Tibial artery (tissue), 4 donors: Measurements from ENCODE around the gene CCT3.
A peak's percentile ranks its signal among the peaks of the same experiment; 100 is the strongest.

Experiments used
- DNase-seq, 2 donors: peaks; one replicate each; pipeline ENCODE4 v3.0.0-alpha.2; 2019
- H3K27ac ChIP-seq, 2 donors: fragments of 200-600 bp; sonication (generic) in 1 of 2; 1 replicate in 1 of 2; 2 replicates in 1 of 2; pipeline ENCODE4 v1.5.1; 2018 to 2019; ENCODE audit warnings: mild to moderate bottlenecking in 1 of 2
- H3K27me3 ChIP-seq, 2 donors: fragments of 200-600 bp; sonication (generic) in 1 of 2; one replicate each; pipeline versions ENCODE4 v1.5.1 to v1.6.0; 2016 to 2019
- H3K36me3 ChIP-seq, 3 donors: fragments of 200-600 bp; sonication (generic) in 2 of 3; one replicate each; pipeline ENCODE4 v1.5.1; 2016 to 2019; ENCODE audit warnings: mild to moderate bottlenecking in 2 of 3
- H3K4me1 ChIP-seq, 4 donors: fragments of 200-600 bp; sonication (generic) in 2 of 4; 1 replicate in 3 of 4; 2 replicates in 1 of 4; pipeline ENCODE4 v1.5.1; 2016 to 2019
- H3K4me3 ChIP-seq, 2 donors: fragments of 200-600 bp; sonication (generic) in 1 of 2; 1 replicate in 1 of 2; 2 replicates in 1 of 2; pipeline ENCODE4 v1.5.1; 2018 to 2019; ENCODE audit warnings: mild to moderate bottlenecking in 2 of 2
- H3K9me3 ChIP-seq, 3 donors: fragments of 200-600 bp; sonication (generic) in 1 of 3; one replicate each; pipeline ENCODE4 v1.5.1; 2016 to 2019
- intact Hi-C: fragments of 100-400 bp; cut with DNase I; formaldehyde crosslinking; loops from one replicate; pipeline ENCODE4 v1.15.0; 2023; ENCODE audit warnings: low total_unique reads
- TF ChIP-seq, protein P1 (sequence below), 2 experiments: fragments of 200-600 bp in 1 of 2; fragments of 450-650 bp in 1 of 2; IDR thresholded peaks; one replicate each; pipeline ENCODE4 v1.5.1; 2017 to 2019; ENCODE audit warnings: antibody characterized with exemption in 2 of 2, mild to moderate bottlenecking in 1 of 2, moderate library complexity in 1 of 2

Gene CCT3

DNA sequence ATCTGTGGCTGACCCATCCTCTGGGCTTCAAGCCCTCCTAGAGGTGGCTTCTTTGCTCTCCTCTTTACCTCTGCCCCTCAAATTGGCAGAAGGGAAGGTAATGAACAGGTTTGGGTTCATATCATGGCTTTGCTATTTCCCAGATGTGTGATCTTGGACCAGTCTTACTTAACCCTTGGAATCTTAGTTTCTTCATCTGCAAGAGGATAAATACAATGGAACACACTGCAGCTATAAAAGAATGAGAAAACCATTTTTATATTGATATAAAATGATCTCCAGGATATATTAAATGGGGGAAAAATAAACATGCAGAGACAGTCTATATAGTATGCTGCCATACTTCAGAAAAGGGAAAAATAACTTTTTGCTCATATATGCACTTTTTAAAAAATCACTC, 48.2 kb downstream of the CCT3 start:
- H3K4me3 ChIP-seq = no peak overlapping the region
- H3K4me1 ChIP-seq = peaks cover 0 to 36% (median 20%) of the 10 kb centered on the region in 4 donors

DNA sequence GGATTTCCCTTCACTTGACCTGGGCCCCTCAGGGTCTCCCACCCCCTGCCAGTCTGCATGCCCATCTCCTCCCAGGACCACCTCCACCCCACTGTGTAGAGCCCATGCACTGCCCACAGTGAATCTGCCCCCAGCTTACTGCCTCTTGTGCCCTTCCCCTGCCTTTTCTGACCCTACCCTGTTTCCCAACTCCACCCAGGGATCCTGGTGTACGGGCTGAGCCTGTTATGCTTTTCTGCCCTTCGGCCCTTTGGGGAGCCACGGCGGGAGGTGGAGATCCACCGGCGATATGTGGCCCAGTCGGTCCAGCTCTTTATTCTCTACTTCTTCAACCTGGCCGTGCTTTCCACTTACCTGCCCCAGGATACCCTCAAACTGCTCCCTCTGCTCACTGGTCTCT, 52.0 kb downstream of the CCT3 start:
- Histone ChIP-seq H3K4me3 (no peak overlapping the region), H3K9me3 (no peaks in the 10 kb centered on the region), H3K27ac (no peak overlapping the region), H3K36me3 (peaks cover 0 to 20% (median 13%) of the 10 kb centered on the region in 3 donors), H3K27me3 (no peaks in the 10 kb centered on the region), H3K4me1 (peaks cover 0 to 44% (median 21%) of the 10 kb centered on the region in 4 donors)
- no peak for DNase-seq
- intact Hi-C loops = no loop called here
- TF ChIP-seq, protein P1, sequence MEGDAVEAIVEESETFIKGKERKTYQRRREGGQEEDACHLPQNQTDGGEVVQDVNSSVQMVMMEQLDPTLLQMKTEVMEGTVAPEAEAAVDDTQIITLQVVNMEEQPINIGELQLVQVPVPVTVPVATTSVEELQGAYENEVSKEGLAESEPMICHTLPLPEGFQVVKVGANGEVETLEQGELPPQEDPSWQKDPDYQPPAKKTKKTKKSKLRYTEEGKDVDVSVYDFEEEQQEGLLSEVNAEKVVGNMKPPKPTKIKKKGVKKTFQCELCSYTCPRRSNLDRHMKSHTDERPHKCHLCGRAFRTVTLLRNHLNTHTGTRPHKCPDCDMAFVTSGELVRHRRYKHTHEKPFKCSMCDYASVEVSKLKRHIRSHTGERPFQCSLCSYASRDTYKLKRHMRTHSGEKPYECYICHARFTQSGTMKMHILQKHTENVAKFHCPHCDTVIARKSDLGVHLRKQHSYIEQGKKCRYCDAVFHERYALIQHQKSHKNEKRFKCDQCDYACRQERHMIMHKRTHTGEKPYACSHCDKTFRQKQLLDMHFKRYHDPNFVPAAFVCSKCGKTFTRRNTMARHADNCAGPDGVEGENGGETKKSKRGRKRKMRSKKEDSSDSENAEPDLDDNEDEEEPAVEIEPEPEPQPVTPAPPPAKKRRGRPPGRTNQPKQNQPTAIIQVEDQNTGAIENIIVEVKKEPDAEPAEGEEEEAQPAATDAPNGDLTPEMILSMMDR (IDR thresholded peaks at IDR 0.05) = no peak

More for the DNA sequence above, 48.2 kb downstream of the CCT3 start:
- Histone ChIP-seq H3K9me3 (no peaks in the 10 kb centered on the region), H3K27me3 (no peaks in the 10 kb centered on the region), H3K27ac (no peak overlapping the region), H3K36me3 (peaks cover 0 to 25% (median 13%) of the 10 kb centered on the region in 3 donors)
- TF ChIP-seq, protein P1 (IDR thresholded peaks at IDR 0.05) = no peak
- intact Hi-C loops = no loop called here
- no peak for DNase-seq

DNA sequence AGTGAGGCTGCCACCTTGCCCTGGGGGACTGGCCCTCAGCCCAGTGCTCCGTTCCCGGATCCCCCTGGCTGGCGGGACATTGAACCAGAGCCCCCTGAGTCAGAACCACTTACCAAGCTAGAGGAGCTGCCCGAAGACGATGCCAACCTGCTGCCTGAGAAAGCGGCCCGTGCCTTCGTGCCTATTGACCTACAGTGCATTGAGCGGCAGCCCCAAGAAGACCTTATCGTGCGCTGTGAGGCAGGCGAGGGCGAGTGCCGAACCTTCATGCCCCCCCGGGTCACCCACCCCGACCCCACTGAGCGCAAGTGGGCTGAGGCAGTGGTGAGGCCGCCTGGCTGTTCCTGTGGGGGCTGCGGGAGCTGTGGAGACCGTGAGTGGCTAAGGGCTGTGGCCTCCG, 52.7 kb downstream of the CCT3 start:
- Histone ChIP-seq H3K4me1 (peaks cover 0 to 45% (median 22%) of the 10 kb centered on the region in 4 donors), H3K27me3 (no peaks in the 10 kb centered on the region), H3K27ac (no peak overlapping the region), H3K4me3 (no peak overlapping the region), H3K9me3 (no peaks in the 10 kb centered on the region), H3K36me3 (peaks cover 0 to 20% (median 13%) of the 10 kb centered on the region in 3 donors)
- DNase-seq = no peak
- TF ChIP-seq, protein P1 (IDR thresholded peaks at IDR 0.05) = no peak
- intact Hi-C loops = loop anchor here (2.0 kb wide), 1 partner anchor 55 kb away; no protein-coding TSS in a partner anchor

DNA sequence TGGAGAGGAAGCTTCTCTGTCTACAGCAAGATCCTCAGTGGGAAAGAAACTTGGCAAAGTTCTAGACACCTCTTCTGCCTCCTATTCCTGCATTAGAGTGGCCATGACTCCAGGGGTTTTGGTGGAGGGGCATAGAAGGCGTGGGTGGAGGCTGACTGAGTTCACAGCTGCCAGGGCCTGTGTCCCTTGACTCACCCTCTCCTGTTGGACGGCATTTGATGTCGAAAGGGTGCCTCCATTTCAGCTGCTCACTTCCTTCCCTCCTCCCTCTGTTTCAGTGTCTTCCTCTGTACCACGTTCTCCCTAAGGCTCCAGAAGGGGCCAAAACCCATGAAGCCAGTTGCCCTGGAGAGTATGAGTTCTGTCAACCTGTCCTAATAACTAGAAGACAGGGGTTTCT, 53.3 kb downstream of the CCT3 start:
- intact Hi-C loops = loop anchor here (2.0 kb wide), 1 partner anchor 56 kb away; no protein-coding TSS in a partner anchor
- H3K36me3 ChIP-seq = peaks cover 0 to 20% (median 12%) of the 10 kb centered on the region in 3 donors
- no peak for DNase-seq
- H3K4me1 ChIP-seq = peaks cover 0 to 50% (median 22%) of the 10 kb centered on the region in 4 donors
- TF ChIP-seq, protein P1 (IDR thresholded peaks at IDR 0.05) = no peak
- no peak overlapping the region for H3K4me3 ChIP-seq
- no peaks in the 10 kb centered on the region for H3K27me3 ChIP-seq
- no peaks in the 10 kb centered on the region for H3K9me3 ChIP-seq
- H3K27ac ChIP-seq = no peak overlapping the region

DNA sequence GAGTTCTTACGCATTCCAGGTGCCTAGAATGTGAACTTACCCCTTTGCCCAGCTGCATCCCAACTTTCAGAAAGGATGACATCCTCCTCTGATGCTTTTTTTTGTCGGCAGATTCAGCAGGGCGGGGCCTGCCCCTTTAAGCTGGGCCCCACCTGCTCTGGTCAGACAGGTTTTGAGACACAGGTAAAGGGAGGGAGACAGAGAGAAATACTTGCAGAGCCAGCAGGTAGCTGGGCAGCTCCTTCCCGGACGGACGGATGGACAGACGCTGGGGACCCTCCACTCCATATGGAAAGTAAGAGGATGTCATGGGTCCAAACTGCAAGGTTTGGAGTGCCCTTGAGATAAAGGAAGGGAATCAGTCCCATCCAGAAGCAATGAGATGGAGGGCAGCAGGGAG, 54.0 kb downstream of the CCT3 start, which contains the start of gene TMEM79:
TSS of gene TMEM79 (plus strand) at position 214 of the 400 bp plus-strand sequence. CDS start 902 bp downstream, outside the sequence.
- Histone ChIP-seq H3K27me3 (no peaks in the 10 kb centered on the region), H3K4me1 (peaks cover 0 to 52% (median 22%) of the 10 kb centered on the region in 4 donors), H3K4me3 (peak within 1 kb of the TSS; percentile 77 to 94), H3K27ac (peak within 1 kb of the TSS; percentile 84 to 90), H3K36me3 (peaks cover 0 to 22% (median 9%) of the 10 kb centered on the region in 3 donors), H3K9me3 (no peaks in the 10 kb centered on the region)
- intact Hi-C loops = loop anchor here (2.0 kb wide), 1 partner anchor 57 kb away; no protein-coding TSS in a partner anchor
- no peak for DNase-seq
- TF ChIP-seq, protein P1 (IDR thresholded peaks at IDR 0.05) = no peak
